ENCODE data around the gene AMD1.
"Not testable (repeated sequence)": the region's sequence is repeated elsewhere in the genome, so short reads cannot be mapped to it uniquely, and the experiment has no call there.

Gene AMD1

GRCh38 chr6:110878751-110879522, 4.4 kb downstream of the AMD1 start:
- peak; percentile 56 for DNase-seq

- DNase-seq = no peak
Observed at GRCh38 chr6:110880651-110881050, 6.1 kb downstream of the AMD1 start.

- no peak for DNase-seq
Observed at GRCh38 chr6:110881546-110882273, 7.1 kb downstream of the AMD1 start.

- no peak for DNase-seq
Observed at GRCh38 chr6:110882274-110882619, 7.7 kb downstream of the AMD1 start.

GRCh38 chr6:110882824-110883554, 8.4 kb downstream of the AMD1 start:
- no peak for DNase-seq

GRCh38 chr6:110884321-110884720, 9.7 kb downstream of the AMD1 start:
- no peak for DNase-seq

GRCh38 chr6:110885526-110885925, 10.9 kb downstream of the AMD1 start:
- DNase-seq = no peak

GRCh38 chr6:110886555-110887167, 12.1 kb downstream of the AMD1 start:
- no peak for DNase-seq

DNA sequence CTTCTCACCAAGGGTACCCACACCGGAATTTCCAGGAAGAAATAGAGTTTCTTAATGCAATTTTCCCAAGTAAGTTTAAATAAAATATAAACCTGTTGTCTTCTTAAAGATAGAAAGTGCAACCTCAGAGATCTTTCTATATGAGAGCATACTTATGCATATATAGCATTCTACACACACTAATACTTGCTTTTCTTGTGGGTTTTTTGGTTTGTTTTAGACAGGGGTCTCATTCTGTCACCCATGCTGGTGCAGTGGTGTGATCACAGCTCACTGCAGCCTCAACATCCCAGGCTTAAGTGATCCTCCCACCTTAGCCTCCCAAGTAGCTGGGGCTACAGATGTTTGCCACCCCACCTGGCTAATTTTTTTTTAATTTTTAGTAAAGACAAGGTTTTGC, 15.7 kb downstream of the AMD1 start:
- no peak for DNase-seq

GRCh38 chr6:110895907-110896608, 21.5 kb downstream of the AMD1 start:
- DNase-seq = no peak

GRCh38 chr6:110897433-110897832, 22.8 kb downstream of the AMD1 start:
- DNase-seq = no peak

- DNase-seq = no peak
Observed at GRCh38 chr6:110898111-110898510, 23.5 kb downstream of the AMD1 start.

DNA sequence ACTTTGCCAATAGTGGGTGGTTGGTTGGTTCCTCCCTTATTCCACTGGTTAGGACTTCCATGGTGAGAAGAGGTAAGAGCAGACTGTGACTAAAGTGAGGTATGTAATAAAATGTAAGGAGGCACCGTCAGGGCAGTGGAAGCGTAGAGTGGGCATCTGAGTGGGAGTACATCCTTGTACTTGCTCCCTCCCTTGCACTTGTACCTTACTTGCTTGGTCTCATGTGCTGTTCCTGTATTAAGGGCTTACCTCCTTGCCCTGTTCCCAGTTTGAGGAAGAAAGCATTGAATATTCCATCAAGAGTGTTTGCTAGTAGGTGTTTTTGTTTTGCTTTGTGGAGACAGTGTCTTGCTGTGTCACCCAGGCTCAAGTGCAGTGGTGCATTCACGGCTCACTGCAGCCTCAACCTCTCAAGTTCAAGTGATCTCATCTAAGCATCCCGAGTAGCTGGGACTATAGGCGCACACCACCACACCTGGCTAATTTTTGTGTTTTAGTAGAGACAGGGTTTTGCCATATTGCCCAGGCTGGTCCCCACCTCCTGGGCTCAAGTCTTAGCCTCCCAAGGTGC, 25.5 kb downstream of the AMD1 start:
- DNase-seq = no peak

- DNase-seq = not testable (repeated sequence)
Observed at GRCh38 chr6:110901601-110902000, 27.0 kb downstream of the AMD1 start.

GRCh38 chr6:110902091-110902490, 27.5 kb downstream of the AMD1 start:
- no peak for DNase-seq

- DNase-seq = not testable (repeated sequence)
Observed at GRCh38 chr6:110906273-110906672, 31.7 kb downstream of the AMD1 start.

GRCh38 chr6:110930781-110931180, 56.2 kb downstream of the AMD1 start:
- no peak for DNase-seq

DNA sequence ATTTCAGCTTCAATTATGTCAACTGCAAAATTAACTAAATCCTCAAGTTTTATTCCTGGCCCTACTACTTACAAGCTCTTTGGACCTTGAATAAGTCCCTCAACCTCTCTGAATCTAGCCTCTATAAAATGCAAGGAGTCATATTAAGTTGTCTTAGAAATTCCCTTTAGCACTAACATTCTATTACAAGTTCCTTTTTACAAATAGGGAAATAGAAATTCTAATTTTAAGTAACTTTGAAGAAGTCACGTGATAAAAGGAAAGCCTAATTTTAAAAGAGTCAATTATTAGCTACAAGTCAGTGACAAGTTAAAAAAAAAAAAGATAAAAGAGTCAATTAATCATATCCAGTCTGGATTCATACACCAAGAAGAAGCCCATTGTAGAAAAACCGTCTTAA, 59.3 kb downstream of the AMD1 start:
- DNase-seq = no peak

GRCh38 chr6:110934381-110934898, 59.9 kb downstream of the AMD1 start:
- DNase-seq = no peak

DNA sequence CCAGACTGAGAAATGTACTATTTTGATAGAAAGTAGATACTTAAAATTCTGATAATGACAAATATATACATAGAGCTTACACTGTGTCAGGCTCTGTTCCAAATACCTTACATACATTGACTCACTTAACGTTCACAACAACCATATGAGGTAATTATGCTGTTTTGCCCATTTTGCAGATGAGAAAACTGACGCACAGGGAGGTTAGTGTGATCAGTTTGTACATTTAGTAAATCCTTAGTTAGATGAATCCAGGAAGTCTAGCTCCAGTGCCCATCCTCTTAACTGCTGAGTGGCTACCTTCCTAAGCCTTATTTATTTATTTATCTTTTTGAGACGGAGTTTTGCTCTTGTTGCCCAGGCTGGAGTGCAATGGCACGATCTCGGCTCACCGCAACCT, 60.6 kb downstream of the AMD1 start:
- no peak for DNase-seq

- no peak for DNase-seq
Observed at GRCh38 chr6:110938171-110938570, 63.6 kb downstream of the AMD1 start.
